A204.1 (cell line): Measurements from ENCODE around the gene SPAM1.
"Not testable (repeated sequence)": the region's sequence is repeated elsewhere in the genome, so short reads cannot be mapped to it uniquely, and the experiment has no call there.

Source experiments
- FAIRE-seq: peaks from 2 replicates; lab custom pipeline; 2012; peaks lifted over from hg19 to GRCh38; lab: Jason Lieb, UNC

Gene SPAM1

DNA sequence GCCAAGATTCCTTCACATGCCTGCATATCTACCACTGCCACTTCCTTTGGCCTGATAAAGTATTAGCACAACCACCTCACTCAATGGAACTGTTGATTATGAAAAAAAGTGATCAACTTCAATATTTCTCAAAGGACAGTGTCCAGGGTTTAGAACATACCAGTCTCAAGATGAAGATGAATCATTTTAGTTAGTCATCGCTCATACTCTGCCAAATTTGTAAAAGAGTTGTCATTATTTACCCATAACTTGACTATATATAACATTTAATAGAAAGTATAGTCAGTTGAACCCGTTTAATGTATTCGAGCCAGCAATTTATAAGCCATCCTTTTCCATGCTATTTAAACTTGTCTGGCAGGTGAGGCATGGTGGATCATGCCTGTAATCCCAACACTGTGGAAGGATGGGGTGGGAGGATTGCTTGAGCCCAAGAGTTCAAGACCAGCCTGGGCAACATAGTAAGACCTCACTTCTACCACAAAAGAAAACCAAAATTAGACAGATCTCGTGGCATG, 33.2 kb downstream of the SPAM1 start:
- no peak for FAIRE-seq

DNA sequence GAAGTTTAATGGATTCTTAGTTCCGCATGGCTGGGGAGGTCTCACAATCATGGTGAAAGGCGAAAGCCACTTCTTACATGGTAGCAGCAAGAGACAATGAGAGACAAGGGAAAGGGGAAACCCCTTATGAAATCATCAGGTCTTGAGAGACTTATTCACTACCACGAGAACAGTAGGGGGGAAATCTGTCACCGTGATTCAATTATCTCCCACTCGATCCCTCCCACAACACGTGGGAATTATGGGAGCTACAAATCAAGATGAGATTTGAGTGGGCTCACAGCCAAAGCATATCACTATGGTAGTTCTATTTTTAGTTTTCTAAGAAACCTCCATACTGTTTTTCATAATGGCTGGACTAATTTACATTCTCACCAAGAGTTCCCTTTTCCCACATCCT, 36.7 kb downstream of the SPAM1 start:
- no peak for FAIRE-seq

DNA sequence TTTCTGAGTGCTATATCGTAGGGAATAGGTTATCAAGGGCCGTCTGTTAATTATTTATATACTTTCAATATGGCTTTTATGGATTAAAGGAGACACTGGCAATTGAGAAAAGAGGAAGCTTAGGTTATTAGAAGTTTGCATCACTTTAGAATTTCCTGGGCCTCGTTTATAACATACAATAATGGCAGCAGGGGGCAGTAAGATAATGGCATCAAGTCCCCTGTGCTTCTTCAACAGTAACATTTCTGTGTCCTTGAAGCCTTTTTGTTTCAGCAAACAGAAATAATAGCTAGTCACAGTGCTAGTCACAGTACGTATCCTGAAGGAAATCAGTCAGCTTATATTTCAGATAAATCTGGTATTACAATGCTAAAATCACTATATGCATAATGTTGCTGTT, 41.9 kb downstream of the SPAM1 start:
- FAIRE-seq = no peak

DNA sequence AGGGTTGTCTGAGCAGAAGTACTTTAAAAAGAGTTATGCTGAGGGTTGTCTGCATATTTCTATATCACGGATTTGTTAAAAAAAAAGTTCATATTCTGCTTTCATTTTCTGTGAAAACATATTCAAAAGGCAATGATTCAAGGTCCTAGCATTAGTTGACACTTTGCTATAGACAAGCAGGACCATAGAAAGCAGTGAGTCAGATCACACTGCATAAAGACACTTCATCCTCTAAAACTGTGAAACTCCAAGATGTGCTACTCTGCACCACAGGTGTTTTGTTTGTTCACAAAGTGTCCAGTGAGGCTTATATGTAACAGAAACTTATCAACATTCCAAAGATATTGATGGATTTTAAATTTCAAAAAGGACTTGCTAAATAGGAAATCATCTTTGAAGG, 47.0 kb downstream of the SPAM1 start:
- no peak for FAIRE-seq

DNA sequence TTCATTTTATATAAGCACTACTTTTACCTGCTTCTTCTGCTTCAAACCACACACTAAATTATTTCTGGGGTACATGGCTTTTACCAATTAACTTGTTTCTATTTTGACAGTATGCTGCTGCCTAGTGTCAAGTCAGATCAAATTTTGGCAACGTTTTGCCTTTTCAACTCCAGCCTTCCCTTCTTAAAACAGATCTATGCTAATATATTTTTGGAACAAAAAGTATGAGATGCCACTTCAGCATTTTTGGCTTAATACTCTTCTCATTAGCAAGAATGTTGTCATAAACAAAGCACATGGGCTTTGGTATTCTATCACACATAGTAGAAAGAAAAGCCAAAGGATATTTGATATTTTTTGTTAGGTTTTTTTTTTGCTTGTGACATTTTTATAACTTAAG, 47.8 kb downstream of the SPAM1 start:
- FAIRE-seq = no peak

DNA sequence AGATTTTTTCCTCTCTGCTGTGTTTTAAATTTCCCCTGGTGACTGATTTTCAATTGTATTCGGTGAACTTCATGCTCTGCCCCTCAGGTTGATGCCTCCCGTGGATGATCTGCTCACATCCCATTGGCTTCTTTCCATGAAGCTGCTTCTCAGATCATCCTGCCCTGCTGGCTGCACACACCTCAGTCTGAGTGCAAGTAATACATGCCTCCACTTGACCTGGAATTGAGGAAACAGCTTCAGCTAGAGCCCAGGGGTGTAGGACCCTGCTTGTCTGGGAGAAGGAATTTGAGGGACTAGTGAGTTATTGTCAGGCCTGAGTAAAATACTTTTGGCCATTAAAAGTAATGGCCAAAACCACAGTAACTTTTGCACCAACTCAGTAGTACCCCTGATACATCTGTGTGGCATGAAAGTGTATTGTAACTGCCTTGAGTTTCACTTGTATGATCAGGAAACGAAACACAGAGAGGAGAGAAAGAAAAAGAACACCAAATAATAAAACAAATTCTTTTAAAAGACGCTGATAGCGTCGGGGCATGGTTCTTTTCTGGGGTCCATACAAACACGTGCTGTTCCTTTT, 49.4 kb downstream of the SPAM1 start:
- no peak for FAIRE-seq

DNA sequence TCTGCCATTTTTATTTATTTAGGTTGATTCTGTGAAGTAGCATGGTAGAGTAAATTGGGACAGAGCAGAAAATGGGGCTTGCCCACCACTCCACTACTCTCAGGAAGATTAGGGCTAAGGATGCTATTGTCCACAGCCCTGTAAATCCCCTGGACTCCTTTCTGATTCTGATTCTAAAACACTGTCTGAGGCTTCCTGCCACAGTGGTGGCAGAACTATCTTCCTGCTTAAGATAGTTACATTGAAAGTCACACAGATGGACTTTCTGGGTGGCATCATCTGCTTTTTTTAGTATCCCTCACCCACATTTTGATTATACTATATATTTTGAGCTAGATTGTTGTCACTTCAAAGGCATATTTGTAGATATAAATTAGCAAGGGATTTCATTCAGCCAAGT, 50.0 kb downstream of the SPAM1 start:
- FAIRE-seq = no peak

DNA sequence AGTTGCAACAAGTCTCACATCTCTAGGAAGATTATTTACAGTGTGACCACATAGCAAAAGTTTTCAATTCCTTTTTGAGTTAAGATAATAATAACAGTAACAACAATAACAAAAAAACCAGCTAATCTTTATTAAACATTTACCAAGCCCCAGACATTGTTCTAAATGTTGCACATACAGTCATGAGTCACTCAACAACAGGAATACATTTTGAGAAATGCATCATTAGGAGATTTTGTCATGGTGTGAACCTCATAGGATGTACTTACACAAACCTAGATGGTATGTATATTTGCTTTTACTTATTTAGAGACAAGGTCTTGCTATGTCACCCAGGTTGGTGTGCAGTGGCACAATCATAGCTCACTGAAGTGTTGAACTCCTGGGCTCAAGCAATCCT, 52.0 kb downstream of the SPAM1 start:
- no peak for FAIRE-seq

DNA sequence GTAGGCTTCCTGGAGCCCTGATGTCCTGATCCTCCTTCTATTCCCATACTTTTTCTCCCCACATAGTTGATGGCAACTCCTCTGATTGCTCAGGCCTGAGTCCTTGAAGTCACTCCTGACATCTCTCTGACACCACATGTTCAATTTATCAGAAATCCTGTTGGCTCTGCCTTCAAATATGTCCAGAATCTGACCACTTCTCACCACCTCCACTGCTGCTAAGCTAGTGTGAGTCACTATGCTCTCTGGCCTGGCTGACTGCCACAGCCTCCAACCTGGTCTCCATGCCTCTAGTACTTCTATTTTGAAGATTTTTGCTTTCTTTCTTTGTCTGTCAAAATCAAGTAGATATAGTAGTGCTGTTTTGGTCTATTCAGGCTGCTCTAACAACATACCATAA, 54.8 kb downstream of the SPAM1 start:
- no peak for FAIRE-seq

DNA sequence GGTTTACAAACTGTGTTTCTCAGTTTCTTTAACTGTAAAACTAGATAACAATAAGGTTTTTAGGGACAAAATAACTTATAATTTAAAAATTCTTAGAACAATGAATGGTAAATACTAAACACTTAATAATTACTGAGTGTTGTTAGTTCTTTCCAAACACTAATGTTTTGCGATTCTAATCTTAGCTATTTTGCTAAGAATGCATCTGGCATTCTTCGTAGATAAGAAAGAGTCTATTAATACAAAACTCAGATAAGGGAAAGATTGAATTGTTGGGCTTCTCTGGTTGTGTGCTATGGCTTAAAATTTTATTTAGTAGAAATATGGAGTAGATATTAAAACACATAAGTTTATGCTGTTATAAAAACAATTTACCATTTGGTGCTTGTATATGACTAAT, 62.4 kb downstream of the SPAM1 start:
- FAIRE-seq = no peak

DNA sequence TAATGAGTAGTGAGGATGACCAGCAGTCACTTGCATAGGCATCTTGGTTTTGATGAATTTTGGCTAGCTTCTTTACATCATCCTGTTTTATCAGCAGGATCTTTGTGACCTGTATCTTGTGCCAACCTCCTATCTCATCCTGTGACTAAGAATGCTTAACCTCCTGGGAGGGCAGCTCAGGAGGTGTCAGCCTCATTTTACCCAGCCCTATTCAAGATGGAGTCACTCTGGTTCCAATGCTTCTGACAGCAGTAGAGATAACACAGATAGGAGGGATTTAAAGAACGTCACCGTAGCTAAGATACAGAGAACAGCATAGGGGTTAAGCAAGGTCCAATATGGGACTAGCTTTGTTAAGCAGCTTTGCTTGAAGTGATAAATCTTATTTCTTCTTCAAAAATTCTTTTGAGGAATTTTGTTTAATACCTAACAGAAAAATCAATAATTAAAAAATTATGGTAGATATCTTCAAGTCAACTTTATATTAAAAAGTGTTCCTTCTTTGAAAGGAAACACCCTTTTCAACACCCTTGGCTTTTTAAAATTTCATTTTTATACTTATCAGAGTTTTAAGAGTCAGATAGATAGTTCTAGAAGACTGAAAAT, 68.0 kb downstream of the SPAM1 start:
- FAIRE-seq = no peak

DNA sequence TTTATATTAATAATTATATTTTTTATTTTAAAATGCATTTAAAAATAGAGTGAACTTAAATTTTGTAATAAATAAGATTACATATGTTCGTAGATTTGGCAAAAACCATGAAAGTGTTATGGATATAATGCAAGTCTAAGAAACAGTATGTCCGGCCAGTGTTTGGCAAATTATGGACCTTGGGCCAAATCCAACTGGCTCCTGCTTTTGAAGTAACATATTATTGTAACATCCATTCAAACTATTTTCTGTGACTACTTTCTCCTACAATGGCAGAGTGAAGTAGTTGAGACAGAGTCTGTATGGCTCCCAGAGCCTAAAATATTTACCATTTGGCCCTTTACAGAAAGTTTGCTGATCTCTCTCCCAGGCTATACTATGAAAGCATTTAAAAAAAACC, 69.0 kb downstream of the SPAM1 start:
- no peak for FAIRE-seq

DNA sequence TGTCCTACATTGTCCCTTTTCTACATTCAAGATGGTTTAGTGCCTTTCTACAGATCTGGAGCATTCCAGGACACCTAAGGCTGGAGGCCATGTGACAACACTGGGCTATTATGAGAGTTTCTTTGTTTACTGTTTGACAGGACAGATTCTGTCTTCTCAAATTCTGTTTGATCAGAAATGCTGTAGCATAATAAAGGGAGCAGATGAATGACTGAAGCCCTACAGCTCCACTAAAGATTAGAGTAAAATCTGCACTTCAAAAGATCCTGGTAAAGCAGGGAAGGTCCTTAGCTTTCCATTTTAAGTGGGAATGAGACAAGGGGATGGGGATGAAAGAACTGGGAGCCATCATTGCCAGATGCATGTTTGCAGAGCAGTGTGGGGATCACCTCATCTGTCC, 69.4 kb downstream of the SPAM1 start:
- FAIRE-seq = no peak

DNA sequence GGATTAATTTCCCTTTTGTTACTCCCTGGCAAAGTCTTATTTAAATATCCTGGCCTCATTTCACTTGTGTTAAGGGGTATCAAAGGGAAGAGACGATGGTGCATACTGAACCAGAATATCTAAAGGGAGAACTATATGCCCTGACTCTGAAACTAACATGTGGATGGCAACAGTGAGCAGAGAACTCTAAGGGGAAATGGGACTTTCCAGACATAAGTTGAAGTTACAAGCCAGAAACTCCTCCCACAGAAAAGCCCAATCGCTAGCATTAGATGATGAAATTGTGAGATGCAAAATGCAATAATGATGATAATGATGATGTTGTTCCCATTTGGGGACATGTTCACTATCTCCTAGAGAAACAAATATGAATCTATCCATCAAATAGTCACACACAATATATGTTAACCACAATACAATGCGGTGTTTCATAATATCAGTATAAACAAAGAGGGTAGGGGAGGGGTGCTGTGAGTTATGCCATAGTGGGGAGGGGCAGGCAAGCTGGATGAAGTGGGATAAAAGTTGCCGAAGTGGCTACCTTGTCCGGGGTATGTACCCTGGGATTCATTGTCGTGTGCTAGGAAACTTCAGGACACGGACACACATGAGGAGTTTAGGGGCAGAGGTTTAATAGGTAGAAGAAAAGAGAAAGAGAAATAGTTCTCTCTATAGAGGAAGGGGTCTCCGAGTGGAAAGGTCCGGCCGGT, 70.7 kb downstream of the SPAM1 start:
- no peak for FAIRE-seq

DNA sequence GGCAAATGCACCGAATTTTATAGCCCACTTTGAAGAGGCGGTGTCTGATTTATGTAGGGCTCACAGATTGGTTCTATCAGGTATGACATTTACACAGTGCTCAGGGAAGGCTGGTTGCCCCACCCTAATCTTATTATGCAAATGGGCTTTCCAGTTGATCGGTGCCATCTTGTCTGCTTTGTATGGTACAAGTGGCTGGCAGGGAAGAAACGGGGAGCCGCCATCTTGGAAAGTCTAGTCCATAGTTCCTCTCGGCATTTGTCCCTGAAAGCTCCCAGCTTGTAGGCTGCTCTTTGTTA, 71.2 kb downstream of the SPAM1 start:
- no peak for FAIRE-seq

DNA sequence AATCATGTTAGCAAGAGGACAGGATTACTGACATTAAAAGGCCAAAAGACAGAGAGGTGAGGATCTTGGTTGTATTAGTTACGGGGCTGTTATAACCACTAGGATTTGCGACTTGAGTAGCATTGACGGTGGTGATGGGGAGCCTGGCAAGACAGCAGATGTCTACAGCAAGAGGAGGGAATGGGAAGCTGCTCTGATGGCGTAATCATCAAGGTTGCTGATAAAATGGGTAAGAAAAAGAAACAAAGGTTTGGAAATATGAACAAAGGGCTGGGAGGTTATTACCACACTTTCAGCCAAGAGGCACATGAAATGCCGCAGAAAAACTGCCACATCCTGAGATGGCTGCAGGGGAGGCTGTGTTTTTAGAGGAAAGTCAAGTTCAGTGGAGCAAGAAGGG, 73.9 kb downstream of the SPAM1 start:
- no peak for FAIRE-seq

DNA sequence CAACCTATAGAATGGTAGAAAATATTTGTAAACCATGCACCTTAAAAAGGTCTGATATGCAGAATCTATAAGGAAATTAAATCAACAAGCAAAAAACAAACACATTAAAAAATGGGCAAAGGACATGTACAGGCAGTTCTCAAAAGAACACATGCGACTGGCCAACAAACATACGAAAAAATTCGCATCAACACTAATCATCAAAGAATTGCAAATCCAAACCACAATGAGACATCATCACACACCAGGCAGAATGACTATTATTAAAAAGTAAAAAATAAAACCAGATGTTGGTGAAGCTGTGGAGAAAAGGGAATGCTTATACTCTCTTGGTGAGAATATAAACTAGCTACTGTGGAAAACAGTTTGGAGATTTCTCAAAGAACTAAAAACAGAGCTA, 74.7 kb downstream of the SPAM1 start:
- FAIRE-seq = no peak

DNA sequence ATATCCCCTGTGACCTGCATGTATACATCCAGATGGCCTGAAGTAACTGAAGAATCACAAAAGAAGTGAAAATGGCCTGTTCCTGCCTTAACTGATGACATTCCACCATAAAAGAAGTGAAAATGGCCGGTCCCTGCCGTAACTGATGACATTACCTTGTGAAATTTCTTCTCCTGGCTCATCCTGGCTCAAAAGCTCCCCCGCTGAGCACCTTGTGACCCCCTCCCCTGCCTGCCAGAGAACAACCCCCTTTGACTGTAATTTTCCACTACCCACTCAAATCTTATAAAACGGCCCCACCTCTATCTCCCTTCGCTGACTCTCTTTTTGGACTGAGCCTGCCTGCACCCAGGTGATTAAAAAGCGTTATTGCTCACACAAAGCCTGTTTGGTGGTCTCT, 83.3 kb downstream of the SPAM1 start:
- not testable (repeated sequence) for FAIRE-seq

DNA sequence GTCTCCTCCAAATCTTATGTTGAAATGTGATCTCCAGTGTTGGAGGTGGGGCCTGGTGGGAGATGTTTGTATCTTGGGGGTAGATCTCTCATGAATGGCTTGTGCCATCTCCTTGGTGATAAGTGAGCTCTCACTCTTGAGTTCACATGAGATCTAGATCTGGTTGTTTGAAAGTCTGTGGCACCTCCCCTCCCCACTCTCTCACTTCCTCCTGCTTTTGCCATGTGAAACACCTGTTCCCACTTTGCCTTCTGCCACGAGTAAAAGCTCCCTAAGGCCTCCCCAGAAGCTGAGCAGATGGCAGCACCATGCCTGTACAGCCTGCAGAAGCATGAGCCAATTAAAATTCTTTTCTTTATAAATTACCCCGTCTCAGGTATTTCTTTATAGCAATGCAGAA, 84.3 kb downstream of the SPAM1 start:
- no peak for FAIRE-seq
